ENCODE data around the gene TTC39B.
A peak's percentile ranks its signal among the peaks of the same experiment; 100 is the strongest.
"Not testable (repeated sequence)": the region's sequence is repeated elsewhere in the genome, so short reads cannot be mapped to it uniquely, and the experiment has no call there.

Gene TTC39B

GRCh38 chr9:15262581-15262980, 44.4 kb downstream of the TTC39B start:
- DNase-seq, result no peak

GRCh38 chr9:15256426-15256825, 50.6 kb downstream of the TTC39B start:
- DNase-seq, result no peak

GRCh38 chr9:15253786-15254185, 53.2 kb downstream of the TTC39B start:
- DNase-seq, result no peak

- DNase-seq, result no peak
Observed at GRCh38 chr9:15253197-15253596, 53.8 kb downstream of the TTC39B start.

- DNase-seq, result no peak
Observed at GRCh38 chr9:15249981-15250380, 57.0 kb downstream of the TTC39B start.

GRCh38 chr9:15249042-15249818, 57.8 kb downstream of the TTC39B start:
- no peak for DNase-seq

DNA sequence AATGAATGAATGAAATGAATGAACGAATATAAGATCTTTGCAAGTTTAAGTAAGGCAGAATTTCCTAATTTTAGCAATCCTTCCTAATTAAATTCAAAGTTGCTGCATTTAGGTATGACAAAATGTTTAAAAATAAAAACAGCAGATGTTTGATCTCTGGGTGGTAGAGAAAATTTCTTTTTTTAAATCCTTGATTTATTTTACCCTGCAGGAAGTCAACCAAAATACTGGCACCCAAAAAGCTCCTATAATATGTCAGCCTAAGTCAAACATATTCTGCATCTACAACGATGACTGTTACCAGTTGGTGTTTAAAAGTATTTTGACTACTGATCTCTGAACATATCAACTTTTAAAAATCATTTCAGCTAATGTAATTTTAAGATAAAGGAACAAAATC, 58.4 kb downstream of the TTC39B start:
- DNase-seq, result no peak

DNA sequence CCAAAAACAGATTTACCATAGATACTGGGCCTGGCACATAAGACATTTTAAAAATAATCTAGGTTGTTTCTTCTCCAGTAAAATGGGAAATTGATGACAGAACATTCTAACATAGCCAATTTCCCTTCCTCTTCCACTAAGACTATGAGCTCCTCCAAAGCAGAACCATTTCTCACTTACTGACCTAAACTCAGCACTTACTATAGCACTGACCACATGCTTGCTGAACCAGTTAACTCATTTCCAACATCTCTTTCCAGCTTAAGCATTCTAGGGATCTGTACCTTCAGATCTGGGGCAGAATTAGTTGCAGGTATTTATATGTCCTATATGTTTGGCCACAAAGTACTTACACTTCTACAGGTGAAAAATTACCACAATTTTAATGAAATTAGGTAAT, 58.9 kb downstream of the TTC39B start:
- no peak for DNase-seq

- no peak for DNase-seq
Observed at GRCh38 chr9:15246708-15247107, 60.3 kb downstream of the TTC39B start.

DNA sequence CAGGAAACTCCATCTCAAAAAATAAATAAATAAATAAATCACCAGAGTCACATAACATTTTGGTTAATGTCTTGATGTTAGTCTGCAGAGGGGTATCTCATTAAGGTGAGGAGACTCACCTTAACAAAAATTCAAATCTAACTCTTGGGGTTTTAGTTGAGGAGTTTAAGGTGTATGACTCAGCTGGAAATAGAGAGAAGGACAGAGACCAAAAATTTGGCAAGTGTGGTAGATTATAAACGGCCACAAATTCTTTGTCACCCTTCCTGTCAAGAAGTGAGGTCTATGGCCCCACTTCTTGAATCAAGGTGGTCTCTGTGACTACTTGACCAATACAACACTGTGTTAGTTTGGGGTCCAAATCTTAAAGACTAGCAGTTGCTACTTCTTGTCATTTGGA, 60.8 kb downstream of the TTC39B start:
- no peak for DNase-seq

GRCh38 chr9:15244001-15244441, 63.0 kb downstream of the TTC39B start:
- no peak for DNase-seq

DNA sequence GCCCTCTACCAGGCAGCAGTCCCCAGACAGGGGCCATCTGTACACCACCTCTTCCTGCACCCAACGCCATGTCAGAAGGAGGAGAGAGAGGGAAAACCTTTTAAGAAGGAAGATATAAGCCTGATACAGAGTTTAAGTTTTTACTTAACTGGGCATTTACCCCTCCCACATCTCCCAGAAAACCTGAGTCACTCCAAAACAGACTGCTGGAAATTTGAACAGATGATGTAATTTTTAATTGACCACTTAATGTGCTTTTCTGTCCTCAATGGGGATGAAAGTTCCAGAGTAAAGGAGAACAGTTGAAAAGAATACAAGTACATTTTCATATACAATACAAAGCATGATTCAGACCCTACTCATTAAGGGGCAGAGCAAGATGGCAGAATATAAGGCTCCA, 63.9 kb downstream of the TTC39B start:
- no peak for DNase-seq

GRCh38 chr9:15240927-15241326, 66.1 kb downstream of the TTC39B start:
- DNase-seq, result no peak

GRCh38 chr9:15239816-15240215, 67.2 kb downstream of the TTC39B start:
- DNase-seq, result no peak

GRCh38 chr9:15238646-15239045, 68.4 kb downstream of the TTC39B start:
- DNase-seq, result no peak

- DNase-seq, result no peak
Observed at GRCh38 chr9:15235658-15236057, 71.4 kb downstream of the TTC39B start.

- DNase-seq, result not testable (repeated sequence)
Observed at GRCh38 chr9:15233941-15234490, 73.0 kb downstream of the TTC39B start.

DNA sequence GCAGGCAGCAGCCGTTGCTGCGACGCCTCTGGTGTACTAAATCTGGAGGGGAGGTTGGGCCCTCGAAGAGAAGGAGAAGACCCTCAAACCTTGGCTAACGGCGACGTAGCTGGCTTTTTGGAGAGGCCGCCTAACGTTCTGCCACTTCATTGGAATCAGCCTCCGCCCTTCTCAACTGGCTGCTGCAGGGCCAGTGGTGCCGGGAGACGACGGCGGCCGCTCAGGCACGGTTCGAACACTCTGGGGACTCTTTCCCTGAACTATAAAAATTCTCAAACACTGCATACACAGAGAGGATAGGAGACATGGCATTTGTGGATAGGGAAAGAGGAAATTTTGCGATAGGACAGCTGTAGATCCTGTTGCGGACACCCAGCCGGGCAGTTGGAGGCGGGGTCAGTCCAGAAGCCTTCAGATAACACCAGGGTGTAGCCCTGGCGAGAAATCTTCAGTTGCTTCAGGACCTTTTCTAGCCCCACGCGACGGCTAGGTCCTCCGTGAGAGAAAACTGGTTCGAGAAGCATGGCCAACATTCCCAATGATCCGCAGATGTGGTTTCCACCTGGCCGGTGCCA, 74.2 kb downstream of the TTC39B start:
- not testable (repeated sequence) for DNase-seq

DNA sequence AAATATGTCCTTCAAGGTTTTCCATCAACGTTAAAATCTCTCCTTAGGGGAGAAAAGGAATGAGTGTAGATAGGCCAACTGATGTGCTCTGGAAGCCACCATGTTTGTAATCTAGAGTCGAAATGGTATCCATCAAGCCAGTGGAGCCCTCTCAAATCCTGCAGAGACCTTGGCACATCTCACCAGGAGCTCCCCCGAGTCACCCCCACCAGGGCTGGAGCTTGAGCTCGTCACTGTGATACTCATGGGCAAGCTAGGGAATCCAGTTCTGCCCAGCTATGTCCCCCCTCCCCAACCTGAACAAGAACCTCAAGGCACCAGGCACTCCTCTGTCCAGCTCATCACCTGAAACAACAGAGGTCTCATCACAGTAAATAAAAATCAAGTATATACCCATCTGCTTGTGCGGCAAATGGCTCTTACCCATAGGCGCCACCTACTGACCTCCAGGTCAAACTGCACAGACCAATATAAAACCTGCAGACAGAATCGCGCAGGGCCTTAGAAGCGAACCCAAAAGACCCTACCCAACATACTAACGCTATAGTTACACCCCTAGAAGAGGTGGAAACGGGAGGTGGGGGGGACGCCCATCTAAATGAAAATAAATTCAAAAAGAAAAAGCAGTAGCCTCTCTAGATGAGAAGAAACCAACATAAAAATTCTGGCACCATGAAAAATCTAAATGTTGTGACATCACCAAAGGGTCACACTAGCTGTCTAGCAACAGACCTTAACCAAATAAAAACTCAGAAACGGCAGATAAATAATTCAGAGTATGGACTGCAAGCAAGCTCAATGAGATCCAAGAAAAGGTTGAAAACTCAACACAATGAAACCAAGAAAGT, 75.0 kb downstream of the TTC39B start:
- peak; percentile 9 for DNase-seq

DNA sequence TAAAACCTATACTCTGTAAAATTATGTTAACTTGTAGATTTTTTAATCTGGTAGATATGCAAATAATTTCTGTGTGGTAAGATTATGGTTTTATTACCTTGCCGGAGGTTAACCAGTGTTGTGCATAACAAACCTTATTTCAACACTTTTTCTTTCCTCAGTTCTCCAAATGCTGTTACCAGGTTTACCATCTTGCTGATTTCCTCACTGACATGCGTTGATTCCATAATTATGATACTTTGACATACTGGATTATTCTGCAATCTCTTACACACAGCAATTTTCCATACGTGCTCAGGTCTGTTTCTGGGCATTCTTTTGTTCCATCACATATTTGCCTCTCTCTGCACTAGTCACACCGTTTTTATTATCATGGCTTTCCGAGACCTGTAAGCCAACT, 77.6 kb downstream of the TTC39B start:
- DNase-seq, result no peak

DNA sequence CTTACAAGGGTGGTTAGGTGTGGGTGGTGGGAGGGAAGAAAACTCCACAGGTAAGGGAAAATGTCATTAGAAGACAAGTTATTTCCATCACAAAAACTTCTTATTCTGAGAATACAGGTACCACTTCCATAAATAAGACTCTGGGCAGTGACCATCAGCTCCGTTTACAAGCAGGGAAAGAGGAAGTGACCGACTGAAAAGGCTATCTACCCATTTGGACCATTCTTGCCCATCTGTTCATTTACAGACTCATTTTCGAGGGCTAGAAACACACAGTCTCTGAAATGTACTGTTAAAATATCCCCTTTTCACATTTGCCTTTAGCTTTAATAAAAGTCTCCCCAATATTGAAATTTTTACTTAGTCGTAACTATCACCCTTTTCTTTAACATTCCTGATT, 79.5 kb downstream of the TTC39B start:
- DNase-seq, result no peak

GRCh38 chr9:15225564-15226126, 81.4 kb downstream of the TTC39B start:
- no peak for DNase-seq

GRCh38 chr9:15222313-15222712, 84.7 kb downstream of the TTC39B start:
- no peak for DNase-seq

All from CD4-positive, alpha-beta T cell treated with Interleukin-10 for 1 hour (primary cell).